ENCODE data around the gene CCNI. TPM values are rescaled to one million over a fixed set of nuclear protein-coding genes. Genes with fewer than 3 reads are reported as not detected.
A peak's percentile ranks its signal among the peaks of the same experiment; 100 is the strongest.

The CCNI gene
- total RNA-seq, 1 experiment from 2014 or later, result 208 TPM

DNA sequence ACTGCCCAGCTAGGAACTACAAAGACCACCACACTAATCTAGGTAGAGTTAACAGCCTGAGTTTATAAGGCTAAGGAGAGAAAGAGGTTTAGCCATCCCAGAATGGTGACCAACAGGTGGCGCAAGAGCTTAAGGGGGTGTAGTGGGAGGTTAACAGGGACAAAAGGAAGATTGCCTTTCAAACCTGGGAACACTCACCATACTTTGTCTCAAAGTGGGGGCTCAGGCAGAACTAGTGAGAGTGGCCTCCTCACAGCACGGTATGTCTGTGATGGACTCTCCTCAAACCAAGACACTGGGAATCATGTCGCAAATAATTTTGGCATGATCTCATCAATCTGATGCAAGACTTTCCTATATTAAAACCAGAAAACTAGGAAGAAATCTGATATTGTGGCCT, 23.4 kb downstream of the CCNI start:
- ChIA-PET POLR2A (interaction anchor here (1.5 kb wide), 1 partner anchor 23 kb away, joined by 4 read pairs; no protein-coding TSS in a partner anchor), CTCF (interaction anchor here (0.5 to 7.0 kb wide), 10 partner anchors 8 to 151 kb away, joined by 3 to 74 read pairs (median 4); no protein-coding TSS in a partner anchor), RAD21 (ENCODE audit: low non-redundant PET in 1 of 2, low total read pairs in 2 of 2, uncharacterized antibody in 2 of 2, unreplicated experiment in 2 of 2) (interaction anchor here (1.2 to 1.6 kb wide), 2 partner anchors 151 kb away, joined by 3 to 5 read pairs; no protein-coding TSS in a partner anchor)
- H3K27me3 ChIP-seq (ENCODE audit: insufficient read depth, low read length), result no peaks in the 10 kb centered on the region
- no peak overlapping the region for H2AFZ ChIP-seq (ENCODE audit: low read depth, low read length, poor library complexity, severe bottlenecking)
- no peak overlapping the region for H3K4me3 ChIP-seq (replicated peaks in 1 of 2; ENCODE audit: low read depth in 1 of 2, low read length in 2 of 2)
- no peak overlapping the region for H3K27ac ChIP-seq (ENCODE audit: low read depth, low read length)
- H3K4me2 ChIP-seq (ENCODE audit: low read length), result no peak overlapping the region
- DNase-seq (ENCODE audit: low read depth, low spot score), result peak; percentile 48
- intact Hi-C loops (cut with micrococcal nuclease), result loop anchor here (1.0 kb wide), 1 partner anchor 151 kb away; no protein-coding TSS in a partner anchor
- H3K9me3 ChIP-seq (ENCODE audit: control insufficient read depth in 1 of 2, insufficient read depth in 1 of 2, low read depth in 1 of 2, low read length in 2 of 2), result no peaks in the 10 kb centered on the region
- no TSS peak for BruUV-seq (replicated peaks)
- TF ChIP-seq JUND (IDR thresholded peaks at IDR 0.05) (peak; percentile 19; the same call in 1 of the 2 replicates), EZH2phosphoT487 (IDR thresholded peaks at IDR 0.05; ENCODE audit: borderline replicate concordance) (no peak), POLR2A (IDR thresholded peaks at IDR 0.05; ENCODE audit: borderline replicate concordance, extremely low read depth, insufficient read depth, insufficient read length) (no peak), SIN3A (IDR thresholded peaks at IDR 0.05; ENCODE audit: low read depth) (no peak), CBX3 (IDR thresholded peaks at IDR 0.05; ENCODE audit: low read depth) (peak; percentile 16; the same call in 1 of the 2 replicates), RAD21 (IDR thresholded peaks at IDR 0.05; ENCODE audit: low read depth) (peak; percentile 61), CEBPB (IDR thresholded peaks at IDR 0.05; ENCODE audit: low read depth) (0 out of 2 replicates have a peak, but pooled peaks have one; percentile 8), EZH2 (IDR thresholded peaks at IDR 0.05) (no peak)
- TF ChIP-seq, protein P1, sequence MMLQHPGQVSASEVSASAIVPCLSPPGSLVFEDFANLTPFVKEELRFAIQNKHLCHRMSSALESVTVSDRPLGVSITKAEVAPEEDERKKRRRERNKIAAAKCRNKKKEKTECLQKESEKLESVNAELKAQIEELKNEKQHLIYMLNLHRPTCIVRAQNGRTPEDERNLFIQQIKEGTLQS (IDR thresholded peaks at IDR 0.05), result 0 out of 2 replicates have a peak, but pooled peaks have one; percentile 24
- TF ChIP-seq, protein P2, sequence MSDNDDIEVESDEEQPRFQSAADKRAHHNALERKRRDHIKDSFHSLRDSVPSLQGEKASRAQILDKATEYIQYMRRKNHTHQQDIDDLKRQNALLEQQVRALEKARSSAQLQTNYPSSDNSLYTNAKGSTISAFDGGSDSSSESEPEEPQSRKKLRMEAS (IDR thresholded peaks at IDR 0.05), result 0 out of 2 replicates have a peak, but pooled peaks have one; percentile 17
- TF ChIP-seq, protein P3, sequence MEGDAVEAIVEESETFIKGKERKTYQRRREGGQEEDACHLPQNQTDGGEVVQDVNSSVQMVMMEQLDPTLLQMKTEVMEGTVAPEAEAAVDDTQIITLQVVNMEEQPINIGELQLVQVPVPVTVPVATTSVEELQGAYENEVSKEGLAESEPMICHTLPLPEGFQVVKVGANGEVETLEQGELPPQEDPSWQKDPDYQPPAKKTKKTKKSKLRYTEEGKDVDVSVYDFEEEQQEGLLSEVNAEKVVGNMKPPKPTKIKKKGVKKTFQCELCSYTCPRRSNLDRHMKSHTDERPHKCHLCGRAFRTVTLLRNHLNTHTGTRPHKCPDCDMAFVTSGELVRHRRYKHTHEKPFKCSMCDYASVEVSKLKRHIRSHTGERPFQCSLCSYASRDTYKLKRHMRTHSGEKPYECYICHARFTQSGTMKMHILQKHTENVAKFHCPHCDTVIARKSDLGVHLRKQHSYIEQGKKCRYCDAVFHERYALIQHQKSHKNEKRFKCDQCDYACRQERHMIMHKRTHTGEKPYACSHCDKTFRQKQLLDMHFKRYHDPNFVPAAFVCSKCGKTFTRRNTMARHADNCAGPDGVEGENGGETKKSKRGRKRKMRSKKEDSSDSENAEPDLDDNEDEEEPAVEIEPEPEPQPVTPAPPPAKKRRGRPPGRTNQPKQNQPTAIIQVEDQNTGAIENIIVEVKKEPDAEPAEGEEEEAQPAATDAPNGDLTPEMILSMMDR (IDR thresholded peaks at IDR 0.05 in 2 of 3, conservative IDR thresholded peaks at IDR 0.05 in 1 of 3; ENCODE audit: borderline replicate concordance in 1 of 3, insufficient read depth in 1 of 3, low read depth in 2 of 3, low read length in 2 of 3), result peak; percentile 55 to 77 (median 76); a peak in 5 of 6 replicates
- no peaks in the 10 kb centered on the region for H3K9me2 ChIP-seq (ENCODE audit: insufficient read depth)
- peaks cover 6 to 12% of the 10 kb centered on the region in 2 experiments; a peak in 3 of 4 replicates for H3K4me1 ChIP-seq (ENCODE audit: control insufficient read depth in 1 of 2, insufficient read depth in 2 of 2, low read length in 2 of 2)
- H3K79me2 ChIP-seq (ENCODE audit: insufficient read depth, low read length), result peaks cover 2% of the 10 kb centered on the region
- peaks cover 55 to 58% of the 10 kb centered on the region in 2 experiments for H3K36me3 ChIP-seq (ENCODE audit: control insufficient read depth in 1 of 2, insufficient read depth in 2 of 2, low read length in 2 of 2)
- ATAC-seq, result peak; percentile 81
- 0 out of 2 replicates have a peak, but pooled peaks cover 3% of the 10 kb centered on the region for H4K20me1 ChIP-seq (ENCODE audit: insufficient read depth)
- no peak overlapping the region for H3K9ac ChIP-seq (ENCODE audit: low read length)
